Omental fat pad (tissue), 4 donors: ENCODE measurements around the gene APOBR. TPM values are rescaled to one million over a fixed set of nuclear protein-coding genes. Genes with fewer than 3 reads are reported as not detected.

Experiments
- ATAC-seq: fragments of 150-250 bp; one replicate; pipeline ENCODE4 v1.9.1; 2016; ENCODE audit warnings: mild to moderate bottlenecking, moderate library complexity; ENCODE audit not compliant: low FRiP score
- DNase-seq: peaks from one replicate; pipeline ENCODE4 v3.0.0-alpha.2; 2019; ENCODE audit warnings: low spot score
- CTCF ChIP-seq, 3 donors: fragments of 450-650 bp; IDR thresholded peaks; one replicate each; pipeline ENCODE4 v1.5.1; 2016 to 2017; ENCODE audit warnings: antibody characterized with exemption in 3 of 3, mild to moderate bottlenecking in 3 of 3, moderate library complexity in 2 of 3
- total RNA-seq, 4 donors: library from RNA; depleted of rRNA; stranded (reverse); fragments of >200 nt; gene quantifications; one replicate each; pipeline ENCODE4 v1.1.0, GENCODE V29; 2016

APOBR gene
- total RNA-seq, 4 donors from 2014 or later, result 1.5 to 15.6 (median 7.6) TPM

GRCh38 chr16:28511801-28512789 lies 17.7 kb downstream of the APOBR start:
- no peak for DNase-seq
- no peak for TF ChIP-seq CTCF (IDR thresholded peaks at IDR 0.05)

GRCh38 chr16:28513484-28514181 lies 19.2 kb downstream of the APOBR start:
- no peak for TF ChIP-seq CTCF (IDR thresholded peaks at IDR 0.05)
- DNase-seq, result no peak
- no peak for ATAC-seq

More at GRCh38 chr16:28511801-28512789, 17.7 kb downstream of the APOBR start:
- ATAC-seq, result no peak

GRCh38 chr16:28514246-28514645 lies 19.8 kb downstream of the APOBR start:
- DNase-seq, result no peak
- TF ChIP-seq CTCF (IDR thresholded peaks at IDR 0.05), result no peak
- ATAC-seq, result no peak

- ATAC-seq, result no peak
- DNase-seq, result no peak
- no peak for TF ChIP-seq CTCF (IDR thresholded peaks at IDR 0.05)
These were observed 26.2 kb downstream of the APOBR start for GRCh38 chr16:28520672-28521071.

- no peak for DNase-seq
These were observed 27.0 kb downstream of the APOBR start for GRCh38 chr16:28521436-28521835.

GRCh38 chr16:28522792-28523191 lies 28.3 kb downstream of the APOBR start:
- no peak for TF ChIP-seq CTCF (IDR thresholded peaks at IDR 0.05)
- no peak for ATAC-seq
- no peak for DNase-seq

More at GRCh38 chr16:28521436-28521835, 27.0 kb downstream of the APOBR start:
- TF ChIP-seq CTCF (IDR thresholded peaks at IDR 0.05), result no peak
- no peak for ATAC-seq
